GM12878 (cell line): ENCODE data around the gene NT5E. TPM values are rescaled to one million over a fixed set of nuclear protein-coding genes. Genes with fewer than 3 reads are reported as not detected.

Experiments used
- ATAC-seq: fragments of 200-7000 bp; cut with Tn5 transposase; 3 replicates; pipeline ENCODE4 v1.9.1; 2020; ENCODE audit warnings: mild to moderate bottlenecking, moderate library complexity
- BruUV-seq: library from RNA; stranded (reverse); fragments of 400-500 nt; replicated peaks from 2 replicates; lab custom pipeline; 2021; lab: Mats Ljungman, UMichigan
- CTCF ChIA-PET: fragments of 300-600 bp; sonication (Branson Sonifier 250); formaldehyde crosslinking; extraction: SDS; loops from one replicate; lab custom pipeline; 2021; ENCODE audit warnings: inconsistent platforms; lab: Yijun Ruan, JAX
- POLR2A ChIA-PET: fragments of 350-600 bp; formaldehyde crosslinking; extraction: SDS; loops from one replicate; lab custom pipeline; 2021; ENCODE audit warnings: inconsistent platforms; lab: Charles Lee
- RAD21 ChIA-PET: fragments of 300-600 bp; sonication (Branson Sonifier 250); formaldehyde crosslinking; loops from one replicate; lab custom pipeline; 2023; ENCODE audit warnings: antibody characterized with exemption; ENCODE audit not compliant: unreplicated experiment; lab: Charles Lee
- SMC1A ChIA-PET: fragments of 300-600 bp; sonication (Branson Sonifier 250); formaldehyde crosslinking; loops from one replicate; lab custom pipeline; 2023; ENCODE audit not compliant: unreplicated experiment, uncharacterized antibody; lab: Charles Lee
- DNase-seq: peaks from one replicate; pipeline ENCODE4 v3.0.0-alpha.2; 2011; ENCODE audit warnings: low read depth, low spot score
- FAIRE-seq: peaks from 3 replicates; lab custom pipeline; 2011; peaks lifted over from hg19 to GRCh38; lab: Jason Lieb, UNC
- H2AFZ ChIP-seq: 2 replicates; pipeline ENCODE4 v1.6.0; 2011; ENCODE audit warnings: low read depth, low read length, control low read depth; ENCODE audit not compliant: control insufficient read depth
- H3K27ac ChIP-seq: 2 replicates; pipeline ENCODE4 v1.5.1; 2011; ENCODE audit warnings: control low read depth; ENCODE audit not compliant: control insufficient read depth, insufficient read depth
- H3K27me3 ChIP-seq, 2 experiments: replicated peaks in 1 of 2; 2 replicates each; pipeline versions ENCODE4 v1.6.0 to v1.6.1; 2011; ENCODE audit warnings: low read length in 1 of 2; ENCODE audit not compliant: control insufficient read depth in 2 of 2, insufficient read depth in 2 of 2
- H3K36me3 ChIP-seq, 2 experiments: 2 replicates each; pipeline ENCODE4 v1.5.1; 2011; ENCODE audit warnings: low read length in 1 of 2; ENCODE audit not compliant: control insufficient read depth in 2 of 2, insufficient read depth in 2 of 2
- H3K4me1 ChIP-seq: 2 replicates; pipeline ENCODE4 v1.6.1; 2011; ENCODE audit warnings: mild to moderate bottlenecking, low read length, moderate library complexity, mixed read lengths; ENCODE audit not compliant: control insufficient read depth, insufficient read depth
- H3K4me2 ChIP-seq: 2 replicates; pipeline ENCODE4 v1.6.0; 2011; ENCODE audit warnings: control low read depth; ENCODE audit not compliant: control insufficient read depth, insufficient read depth
- H3K4me3 ChIP-seq: fragments of 200-600 bp; sonication (generic); 2 replicates; pipeline ENCODE4 v1.5.1; 2016
- H3K79me2 ChIP-seq: 2 replicates; pipeline ENCODE4 v1.6.0; 2011; ENCODE audit warnings: low read length; ENCODE audit not compliant: control insufficient read depth, insufficient read depth
- H3K9ac ChIP-seq: 2 replicates; pipeline ENCODE4 v1.8.0; 2011; ENCODE audit warnings: low read length, control low read depth, mixed read lengths; ENCODE audit not compliant: control insufficient read depth, insufficient read depth
- H3K9me3 ChIP-seq: replicated peaks from 3 replicates; pipeline ENCODE4 v1.5.1; 2011; ENCODE audit warnings: mild to moderate bottlenecking, low read length; ENCODE audit not compliant: control insufficient read depth, insufficient read depth
- H4K20me1 ChIP-seq: 2 replicates; pipeline ENCODE4 v1.6.0; 2011; ENCODE audit not compliant: control insufficient read depth, insufficient read depth
- BRCA1 ChIP-seq: IDR thresholded peaks from 2 replicates; pipeline ENCODE4 v1.6.1; 2011; ENCODE audit warnings: low read depth, low read length, improper control_type of control experiment
- CHD1 ChIP-seq: IDR thresholded peaks from 2 replicates; pipeline ENCODE4 v1.6.1; 2012; ENCODE audit warnings: low read depth, low read length, improper control_type of control experiment
- EGR1 ChIP-seq, 2 experiments: IDR thresholded peaks; 1 replicate in 1 of 2; 2 replicates in 1 of 2; pipeline ENCODE4 v1.6.1; 2011 to 2012; ENCODE audit warnings: low read depth in 2 of 2, low read length in 2 of 2, borderline replicate concordance in 1 of 2, mild to moderate bottlenecking in 1 of 2, moderate library complexity in 1 of 2
- GATAD2B ChIP-seq: fragments of 450-650 bp; conservative IDR thresholded peaks from 2 replicates; pipeline ENCODE4 v1.6.1; 2017; ENCODE audit warnings: low read depth, mild to moderate bottlenecking, moderate library complexity
- HDAC6 ChIP-seq: fragments of 200-600 bp; sonication (generic); IDR thresholded peaks from one replicate; pipeline ENCODE4 v1.8.0; 2017; ENCODE audit warnings: antibody characterized with exemption; ENCODE audit not compliant: unreplicated experiment
- IKZF1 ChIP-seq: fragments of 450-650 bp; conservative IDR thresholded peaks from 2 replicates; pipeline ENCODE4 v1.6.1; 2017; ENCODE audit warnings: antibody characterized with exemption, mild to moderate bottlenecking
- LARP7 ChIP-seq: fragments of 450-650 bp; IDR thresholded peaks from 2 replicates; pipeline ENCODE4 v1.6.1; 2017; ENCODE audit warnings: mild to moderate bottlenecking
- NBN ChIP-seq: fragments of 450-650 bp; IDR thresholded peaks from 2 replicates; pipeline ENCODE4 v1.6.1; 2016
- SMAD1 ChIP-seq: fragments of 450-650 bp; IDR thresholded peaks from 2 replicates; pipeline ENCODE4 v1.6.1; 2018; ENCODE audit warnings: mild to moderate bottlenecking, low read depth; ENCODE audit not compliant: partially characterized antibody
- STAT3 ChIP-seq: IDR thresholded peaks from 2 replicates; pipeline ENCODE4 v1.6.1; 2011; ENCODE audit warnings: low read depth, low read length, improper control_type of control experiment
- WGBS: methylation state at CpG from one replicate; pipeline ENCODE4 v1.1.6; 2016; ENCODE audit warnings: low lambda C conversion rate; ENCODE audit not compliant: insufficient replicate concordance, insufficient coverage; ENCODE audit errors: missing lambda C conversion rate; 5-methylcytosine and 5-hydroxymethylcytosine counted together
- in situ Hi-C: fragments of 300-500 bp; cut with MboI; formaldehyde crosslinking; loops from 9 replicates; pipeline ENCODE4 v1.14.3; 2018; ENCODE audit warnings: mixed read lengths
- intact Hi-C: fragments of 100-400 bp; cut with micrococcal nuclease; formaldehyde crosslinking; loops from one replicate; pipeline ENCODE4 v1.14.2; 2022; ENCODE audit not compliant: unreplicated experiment
- polyA plus RNA-seq, 11 experiments: library from polyadenylated mRNA; depleted of rRNA in 4 of 11; unstranded in 6 of 11; stranded (reverse) in 5 of 11; fragments of >200 nt; fragmentation: Nextera tagmentation in 4 of 11; fragmentation: Illumina TruSeq in 1 of 11; extraction: Ambion mirVana in 4 of 11; extraction: Trizol in 1 of 11; gene quantifications; 1 replicate in 1 of 11; 2 replicates in 10 of 11; pipeline versions ENCODE4 v1.2.1 to v1.2.3, GENCODE V29; 2011 to 2016; ENCODE audit warnings: inconsistent platforms in 2 of 11, missing spikeins in 2 of 11, low read depth in 1 of 11
- total RNA-seq, 4 experiments: library from RNA; depleted of rRNA in 3 of 4; stranded (reverse); fragments of >200 nt in 3 of 4; fragmentation: Illumina TruSeq in 1 of 4; extraction: Trizol in 1 of 4; gene quantifications; 2 replicates each; pipeline versions ENCODE4 v1.2.1 to v1.2.3, GENCODE V29; 2013 to 2021
- TF ChIP-seq, protein P1 (sequence below): fragments of 450-650 bp; formaldehyde crosslinking; IDR thresholded peaks from 2 replicates; pipeline ENCODE4 v1.5.0; 2022; ENCODE audit warnings: mild to moderate bottlenecking, missing genetic modification characterization
- TF ChIP-seq, protein P2 (sequence below), 3 experiments: IDR thresholded peaks in 2 of 3; conservative IDR thresholded peaks in 1 of 3; 2 replicates each; pipeline ENCODE4 v1.5.1; 2011; ENCODE audit warnings: low read depth in 3 of 3, low read length in 3 of 3, mild to moderate bottlenecking in 3 of 3, control low read depth in 2 of 3, moderate library complexity in 2 of 3, inconsistent platforms in 1 of 3, mixed read lengths in 1 of 3; ENCODE audit not compliant: control insufficient read depth in 2 of 3, insufficient read depth in 1 of 3; ENCODE audit errors: extremely low read depth in 1 of 3

The NT5E gene
- total and polyA plus RNA-seq, 10 of the 15 experiments (the other 5 are each of a cell fraction or from before 2014, with no cell fraction given): 1.9 to 9.7 (median 7.3) TPM

DNA sequence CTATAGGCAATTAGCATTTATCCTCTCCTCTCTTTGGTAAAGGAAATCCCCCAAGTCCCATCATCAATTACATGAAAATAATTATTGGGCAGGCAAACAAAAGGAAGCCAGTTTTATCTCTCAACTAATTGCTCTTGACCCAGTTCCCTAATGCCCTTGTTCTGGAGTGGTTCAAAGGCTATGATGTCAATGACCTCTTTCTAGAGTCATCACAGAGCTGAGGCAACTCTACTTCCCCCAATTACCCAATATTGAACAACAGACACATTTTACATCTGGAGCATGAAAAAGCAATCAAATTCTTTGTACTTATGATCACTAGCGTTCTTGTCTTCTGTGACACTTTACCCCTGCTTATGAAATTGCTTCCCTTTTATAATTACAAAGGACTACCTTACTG lies 43.5 kb downstream of the NT5E start:
- DNase-seq (no peak), FAIRE-seq (no peak), ATAC-seq (no peak)
- H3K4me3 ChIP-seq: no peak overlapping the region
- no peaks in the 10 kb centered on the region for H3K4me1 ChIP-seq
- ChIA-PET CTCF (interaction anchor here (1.0 to 9.2 kb wide), 5 partner anchors 9 to 138 kb away, joined by 4 to 73 read pairs (median 6); no protein-coding TSS in a partner anchor), SMC1A (interaction anchor here (1.0 to 6.5 kb wide), 5 partner anchors 9 to 141 kb away, joined by 3 to 59 read pairs (median 4); no protein-coding TSS in a partner anchor), RAD21 (interaction anchor here (1.4 to 2.4 kb wide), 2 partner anchors 11 to 49 kb away, joined by 4 to 7 read pairs; no protein-coding TSS in a partner anchor), POLR2A (interaction anchor here (1.7 kb wide), 1 partner anchor 11 kb away, joined by 4 read pairs; no protein-coding TSS in a partner anchor)
- no peak overlapping the region for H2AFZ ChIP-seq
- no peak overlapping the region for H3K9ac ChIP-seq
- no peaks in the 10 kb centered on the region for H3K36me3 ChIP-seq
- intact Hi-C loops: no loop called here
- no peaks in the 10 kb centered on the region for H3K79me2 ChIP-seq
- BruUV-seq: no TSS peak
- no peak for TF ChIP-seq NBN
- no peak for TF ChIP-seq SMAD1
- TF ChIP-seq, protein P1, sequence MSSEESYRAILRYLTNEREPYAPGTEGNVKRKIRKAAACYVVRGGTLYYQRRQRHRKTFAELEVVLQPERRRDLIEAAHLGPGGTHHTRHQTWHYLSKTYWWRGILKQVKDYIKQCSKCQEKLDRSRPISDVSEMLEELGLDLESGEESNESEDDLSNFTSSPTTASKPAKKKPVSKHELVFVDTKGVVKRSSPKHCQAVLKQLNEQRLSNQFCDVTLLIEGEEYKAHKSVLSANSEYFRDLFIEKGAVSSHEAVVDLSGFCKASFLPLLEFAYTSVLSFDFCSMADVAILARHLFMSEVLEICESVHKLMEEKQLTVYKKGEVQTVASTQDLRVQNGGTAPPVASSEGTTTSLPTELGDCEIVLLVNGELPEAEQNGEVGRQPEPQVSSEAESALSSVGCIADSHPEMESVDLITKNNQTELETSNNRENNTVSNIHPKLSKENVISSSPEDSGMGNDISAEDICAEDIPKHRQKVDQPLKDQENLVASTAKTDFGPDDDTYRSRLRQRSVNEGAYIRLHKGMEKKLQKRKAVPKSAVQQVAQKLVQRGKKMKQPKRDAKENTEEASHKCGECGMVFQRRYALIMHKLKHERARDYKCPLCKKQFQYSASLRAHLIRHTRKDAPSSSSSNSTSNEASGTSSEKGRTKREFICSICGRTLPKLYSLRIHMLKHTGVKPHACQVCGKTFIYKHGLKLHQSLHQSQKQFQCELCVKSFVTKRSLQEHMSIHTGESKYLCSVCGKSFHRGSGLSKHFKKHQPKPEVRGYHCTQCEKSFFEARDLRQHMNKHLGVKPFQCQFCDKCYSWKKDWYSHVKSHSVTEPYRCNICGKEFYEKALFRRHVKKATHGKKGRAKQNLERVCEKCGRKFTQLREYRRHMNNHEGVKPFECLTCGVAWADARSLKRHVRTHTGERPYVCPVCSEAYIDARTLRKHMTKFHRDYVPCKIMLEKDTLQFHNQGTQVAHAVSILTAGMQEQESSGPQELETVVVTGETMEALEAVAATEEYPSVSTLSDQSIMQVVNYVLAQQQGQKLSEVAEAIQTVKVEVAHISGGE (CRISPR knock-in tag): no peak
- TF ChIP-seq, protein P2, sequence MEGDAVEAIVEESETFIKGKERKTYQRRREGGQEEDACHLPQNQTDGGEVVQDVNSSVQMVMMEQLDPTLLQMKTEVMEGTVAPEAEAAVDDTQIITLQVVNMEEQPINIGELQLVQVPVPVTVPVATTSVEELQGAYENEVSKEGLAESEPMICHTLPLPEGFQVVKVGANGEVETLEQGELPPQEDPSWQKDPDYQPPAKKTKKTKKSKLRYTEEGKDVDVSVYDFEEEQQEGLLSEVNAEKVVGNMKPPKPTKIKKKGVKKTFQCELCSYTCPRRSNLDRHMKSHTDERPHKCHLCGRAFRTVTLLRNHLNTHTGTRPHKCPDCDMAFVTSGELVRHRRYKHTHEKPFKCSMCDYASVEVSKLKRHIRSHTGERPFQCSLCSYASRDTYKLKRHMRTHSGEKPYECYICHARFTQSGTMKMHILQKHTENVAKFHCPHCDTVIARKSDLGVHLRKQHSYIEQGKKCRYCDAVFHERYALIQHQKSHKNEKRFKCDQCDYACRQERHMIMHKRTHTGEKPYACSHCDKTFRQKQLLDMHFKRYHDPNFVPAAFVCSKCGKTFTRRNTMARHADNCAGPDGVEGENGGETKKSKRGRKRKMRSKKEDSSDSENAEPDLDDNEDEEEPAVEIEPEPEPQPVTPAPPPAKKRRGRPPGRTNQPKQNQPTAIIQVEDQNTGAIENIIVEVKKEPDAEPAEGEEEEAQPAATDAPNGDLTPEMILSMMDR (IDR thresholded peaks at IDR 0.05 in 2 of 3, conservative IDR thresholded peaks at IDR 0.05 in 1 of 3; ENCODE audit: control insufficient read depth in 2 of 3, extremely low read depth in 1 of 3, insufficient read depth in 1 of 3, low read depth in 3 of 3, low read length in 3 of 3): no peak
- no peak for TF ChIP-seq HDAC6
- no peak for TF ChIP-seq LARP7
- TF ChIP-seq IKZF1: no peak
- no peak for TF ChIP-seq STAT3
- no peak for TF ChIP-seq CHD1
- TF ChIP-seq BRCA1: no peak
- no peak for TF ChIP-seq EGR1 (IDR thresholded peaks at IDR 0.05; ENCODE audit: borderline replicate concordance in 1 of 2, low read depth in 2 of 2, low read length in 2 of 2)
- no peak for TF ChIP-seq GATAD2B
- no peaks in the 10 kb centered on the region for H4K20me1 ChIP-seq
- H3K4me2 ChIP-seq: no peak overlapping the region
- no peaks in the 10 kb centered on the region for H3K27me3 ChIP-seq
- in situ Hi-C loops: no loop called here
- WGBS: 96% methylated on average over 1 of the region's 1 CpG
- H3K9me3 ChIP-seq: peaks cover 7% of the 10 kb centered on the region; the same call in 2 of the 3 replicates
- no peak overlapping the region for H3K27ac ChIP-seq
